ENCODE results near the gene MYO18A.

MYO18A gene

GRCh38 chr17:29120433-29120832 lies 59.8 kb downstream of the MYO18A start:
- DNase-seq: no peak

DNA sequence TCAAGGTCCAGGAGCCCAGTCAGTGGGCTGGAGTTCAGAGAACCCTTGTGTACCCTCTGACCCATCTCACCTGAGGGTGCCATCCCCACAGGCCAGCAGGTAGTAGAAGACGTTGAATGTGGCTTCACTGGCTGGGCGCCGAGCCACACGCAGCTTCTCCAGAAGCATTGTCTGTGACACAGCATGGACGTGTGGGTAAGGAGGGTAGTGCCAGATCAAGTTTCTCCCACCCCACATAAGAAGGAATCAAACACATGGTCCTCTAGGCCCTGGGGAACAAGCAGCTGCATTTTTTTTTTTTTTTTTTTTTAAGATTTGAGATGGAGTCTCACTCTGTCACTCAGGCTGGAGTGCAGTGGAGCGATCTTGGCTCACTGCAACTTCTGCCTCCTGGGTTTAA lies 60.9 kb downstream of the MYO18A start:
- DNase-seq: no peak

DNA sequence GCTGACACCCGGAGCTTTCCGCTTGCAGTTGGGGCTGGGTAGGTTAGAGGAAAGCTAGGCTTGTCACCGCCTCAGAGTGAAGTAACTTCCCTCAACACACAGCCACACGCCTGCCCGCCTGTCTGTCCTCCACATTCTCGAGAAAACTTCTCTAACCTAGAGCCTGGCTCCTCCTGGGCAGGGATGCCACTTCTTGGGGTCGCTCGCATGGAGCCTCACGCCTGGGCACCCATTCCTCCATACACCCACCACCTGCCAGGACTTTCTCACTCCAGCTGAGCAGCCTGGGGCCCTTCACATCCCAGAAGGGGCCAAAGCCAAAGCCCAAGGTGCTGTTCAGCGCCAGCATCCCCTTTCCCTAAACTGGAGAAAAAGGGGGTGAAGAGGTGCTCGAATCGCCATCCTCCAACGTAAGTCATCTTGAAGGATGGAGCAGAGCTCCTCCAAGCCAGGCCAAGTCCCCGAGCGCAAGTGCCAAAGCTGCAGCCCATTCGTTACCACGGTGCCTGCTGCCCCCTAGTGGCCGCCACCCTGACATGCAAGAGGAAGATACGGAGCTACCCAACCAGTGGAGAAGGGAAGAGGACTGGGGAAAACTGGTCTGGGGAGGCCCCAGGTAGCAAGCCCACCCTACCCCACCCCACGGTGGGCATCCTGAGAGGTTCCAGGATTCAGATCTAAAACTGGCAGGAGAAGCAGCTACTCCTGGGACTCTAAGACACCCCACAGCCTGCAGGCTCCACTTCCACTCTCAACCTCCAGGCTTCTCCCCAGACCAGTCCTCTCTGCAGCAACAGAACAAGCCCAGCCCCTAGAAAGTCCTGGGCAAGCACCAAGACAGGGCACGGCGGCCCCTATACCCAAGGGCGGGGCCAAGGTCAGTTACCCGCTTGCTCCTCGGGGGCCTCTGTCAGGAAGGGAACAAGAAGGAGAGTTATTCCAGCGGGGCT lies 63.1 kb downstream of the MYO18A start:
- peak; percentile 84 for DNase-seq

DNA sequence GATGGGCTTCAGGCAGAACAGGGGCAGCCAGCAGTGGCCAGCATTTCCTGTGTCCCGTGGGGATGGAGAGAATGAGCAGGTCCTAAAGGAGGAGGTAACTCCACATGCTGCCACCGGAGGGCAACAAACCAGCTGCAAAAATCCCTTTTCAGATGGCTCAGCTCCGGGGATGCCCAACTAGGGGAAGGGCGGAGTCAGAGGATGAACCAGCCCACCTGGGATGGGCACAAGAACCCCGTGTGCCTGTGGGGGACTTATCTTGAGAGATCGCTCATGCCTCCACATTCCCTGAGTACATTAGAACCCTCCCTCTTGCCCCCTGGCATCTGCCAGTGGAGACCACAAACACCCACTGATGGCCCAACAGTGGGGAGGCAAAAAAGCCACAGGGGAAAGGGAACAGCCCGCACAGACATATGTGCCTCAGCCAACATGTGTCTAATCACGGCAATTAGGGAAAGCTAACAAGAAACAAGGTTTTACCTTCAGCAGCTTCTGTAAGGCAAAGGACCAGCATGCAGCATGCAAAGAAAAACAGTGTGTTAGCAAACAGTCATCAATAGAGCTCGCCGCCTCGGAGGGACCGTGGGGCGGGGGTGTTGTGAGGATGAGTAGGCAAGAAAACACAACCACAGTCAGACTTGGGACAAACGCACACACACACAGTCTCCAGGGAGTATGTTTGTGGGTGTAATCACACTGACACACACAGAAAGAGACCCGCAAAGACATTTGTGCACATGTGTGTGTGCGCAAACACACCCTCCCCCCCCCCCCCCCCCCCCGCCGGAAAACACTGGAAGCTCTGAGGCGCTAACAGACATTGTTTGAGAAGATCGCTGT lies 64.0 kb downstream of the MYO18A start:
- peak; percentile 57 for DNase-seq

- DNase-seq: no peak
Measured at GRCh38 chr17:29115435-29115834, 64.8 kb downstream of the MYO18A start.

GRCh38 chr17:29114141-29114540 lies 66.1 kb downstream of the MYO18A start:
- no peak for DNase-seq

GRCh38 chr17:29113334-29113733 lies 66.9 kb downstream of the MYO18A start:
- DNase-seq: no peak

DNA sequence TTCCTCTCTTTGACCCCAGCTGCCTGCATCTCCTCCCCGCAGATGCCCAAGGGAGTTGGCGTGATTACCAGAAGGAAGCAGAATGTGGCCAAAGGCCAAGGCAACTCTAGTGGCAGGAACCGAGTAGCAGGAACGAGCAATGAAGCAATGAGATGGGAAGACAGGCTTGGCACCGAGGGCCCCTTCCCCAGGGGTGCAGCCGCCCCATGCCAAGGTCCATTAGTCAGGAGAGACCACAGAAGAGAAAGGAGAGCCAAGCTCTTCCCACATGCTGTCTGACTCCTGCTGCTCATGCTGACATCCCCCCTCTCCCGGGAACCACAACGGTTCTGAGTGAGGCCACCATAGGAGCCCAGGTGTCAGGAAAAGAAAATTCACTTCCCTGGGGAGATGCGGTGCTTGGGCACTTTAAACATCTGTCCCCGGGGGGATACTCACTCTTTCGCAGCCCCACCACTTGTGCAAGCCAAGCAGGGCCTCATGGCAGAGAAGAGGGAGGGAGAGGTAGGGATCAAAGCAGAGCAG lies 67.4 kb downstream of the MYO18A start:
- no peak for DNase-seq

- DNase-seq: peak; percentile 81
Measured at GRCh38 chr17:29111816-29112499, 68.2 kb downstream of the MYO18A start.

GRCh38 chr17:29110372-29110757 lies 69.8 kb downstream of the MYO18A start:
- no peak for DNase-seq

- DNase-seq: no peak
Measured at GRCh38 chr17:29109477-29110371, 70.5 kb downstream of the MYO18A start.

DNA sequence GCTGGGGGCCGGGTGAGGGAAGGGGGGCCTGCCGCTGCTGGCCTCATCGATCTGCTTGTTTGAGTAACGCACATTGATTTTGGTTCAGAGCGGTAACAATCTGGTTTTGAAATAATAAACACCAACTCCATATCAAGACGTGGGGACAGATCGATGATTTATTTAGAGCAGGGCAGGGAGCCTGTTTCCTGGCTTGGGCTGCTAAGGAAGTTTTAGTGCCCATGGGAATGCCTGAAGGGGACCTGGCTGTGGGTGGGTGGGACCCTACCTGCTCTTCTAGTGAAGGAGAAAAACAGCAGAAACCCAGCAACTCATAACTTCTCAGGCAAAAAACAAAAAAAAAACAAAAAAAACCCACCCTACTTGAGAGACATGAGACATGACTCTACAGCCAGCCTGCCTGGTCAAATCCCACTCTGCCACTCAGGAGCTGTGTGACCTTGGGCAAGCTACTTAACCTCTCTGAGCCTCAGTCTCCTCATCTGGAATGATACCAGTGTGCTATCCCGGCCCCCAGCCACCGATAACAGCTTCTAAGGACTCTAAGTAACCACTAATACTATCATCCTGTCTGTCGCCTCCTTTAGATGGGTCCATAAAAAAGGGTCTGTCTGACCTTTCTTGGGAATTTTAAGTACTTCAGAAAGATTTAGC lies 71.2 kb downstream of the MYO18A start:
- DNase-seq: no peak

- no peak for DNase-seq
Measured at GRCh38 chr17:29107933-29108822, 72.0 kb downstream of the MYO18A start.

DNA sequence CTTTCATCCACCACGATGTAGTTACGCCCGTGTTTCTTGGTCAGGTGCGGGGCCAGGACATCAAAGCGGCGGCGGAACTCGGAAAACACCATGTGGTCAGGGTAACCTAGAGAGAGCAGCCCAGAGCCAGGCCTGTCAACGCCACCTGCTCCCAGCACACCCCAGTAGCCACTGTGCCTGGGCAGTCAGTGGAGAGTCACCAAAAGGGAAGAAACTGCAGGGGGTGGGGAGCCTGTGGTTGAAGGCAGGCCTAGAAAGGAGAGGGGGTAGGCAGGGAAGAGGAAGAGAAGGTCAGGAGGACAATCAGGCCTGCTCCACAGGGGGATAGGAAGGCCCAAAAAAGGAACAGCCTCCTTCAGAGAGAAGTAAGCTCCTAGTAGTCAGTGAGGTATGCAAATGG lies 73.1 kb downstream of the MYO18A start:
- no peak for DNase-seq

GRCh38 chr17:29103341-29103740 lies 76.9 kb downstream of the MYO18A start:
- no peak for DNase-seq

GRCh38 chr17:29102741-29103181 lies 77.4 kb downstream of the MYO18A start:
- no peak for DNase-seq

DNA sequence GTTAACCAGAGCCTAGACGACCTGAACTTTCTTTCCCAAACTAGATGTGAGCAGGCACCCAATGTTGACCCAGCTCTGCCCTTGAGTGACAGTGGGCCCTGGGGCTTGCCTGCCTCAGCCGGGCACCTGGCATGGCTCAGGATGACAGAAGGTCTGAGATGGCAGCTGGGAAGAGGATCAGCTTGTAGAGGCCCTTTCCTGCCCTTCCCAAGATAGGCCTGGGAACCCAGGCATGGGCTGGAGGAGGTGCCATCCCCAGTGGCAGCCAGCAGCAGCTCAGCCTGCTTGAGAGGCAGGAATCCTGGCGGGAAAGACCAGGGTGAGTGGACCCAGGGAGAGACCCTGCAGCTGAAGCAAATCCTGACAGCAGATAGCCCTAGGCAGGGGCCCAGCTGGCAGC lies 78.2 kb downstream of the MYO18A start:
- DNase-seq: no peak

- DNase-seq: no peak
Measured at GRCh38 chr17:29100296-29100695, 79.9 kb downstream of the MYO18A start.

- DNase-seq: no peak
Measured at GRCh38 chr17:29099527-29099926, 80.7 kb downstream of the MYO18A start.

DNA sequence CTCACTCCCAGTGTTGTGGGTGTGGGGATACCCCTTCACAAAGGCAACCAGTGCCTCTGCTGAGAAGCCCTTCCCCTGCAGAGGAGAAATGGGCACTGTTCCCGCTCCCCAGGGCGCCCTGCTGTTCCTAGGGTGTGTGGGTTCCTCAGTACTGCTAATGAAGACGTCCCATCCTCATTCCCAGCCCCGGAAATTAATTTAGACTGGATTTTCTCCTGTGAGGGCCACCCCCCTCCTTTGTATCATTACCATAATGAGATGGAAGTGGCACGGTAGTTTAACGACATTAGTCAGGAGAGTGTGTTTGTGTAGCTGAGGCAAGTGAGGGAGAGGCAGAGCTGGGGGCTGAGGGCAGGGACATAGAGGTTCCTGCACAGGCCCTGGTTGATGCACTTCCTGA lies 84.1 kb downstream of the MYO18A start:
- DNase-seq: no peak

All from stimulated activated CD4-positive, alpha-beta T cell treated with anti-CD3 and anti-CD28 coated beads, Interleukin-4, amount 100 ng/mL, for 24 hours (primary cell).